ENCODE results near the gene HERC2. TPM values are rescaled to one million over a fixed set of nuclear protein-coding genes. Genes with fewer than 3 reads are reported as not detected.

The HERC2 gene
- total RNA-seq, 1 experiment from 2014 or later: 69.7 TPM

DNA sequence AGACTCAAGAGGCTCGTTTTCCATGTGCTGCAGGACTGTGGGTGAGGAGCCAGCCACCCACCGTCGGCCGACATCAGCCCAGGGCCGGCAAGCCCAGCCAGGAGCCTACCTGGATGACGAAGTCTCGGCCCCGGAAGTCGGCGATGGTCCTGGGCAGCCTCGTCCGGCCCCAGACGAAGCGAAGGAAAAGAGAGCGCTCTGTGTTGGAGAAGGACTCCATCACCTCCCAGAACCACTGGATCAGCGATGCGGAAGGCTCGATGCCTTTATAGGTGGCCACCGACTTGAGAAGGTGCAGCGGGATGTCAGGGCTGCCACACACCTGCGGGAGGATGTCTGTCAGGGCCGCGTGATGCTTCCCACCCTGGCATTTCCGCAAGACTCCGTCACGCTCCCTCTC is 209.0 kb downstream of the HERC2 start:
- DNase-seq (ENCODE audit: low read depth, low spot score) (no peak), ATAC-seq (no peak)
- intact Hi-C loops (cut with micrococcal nuclease; ENCODE audit: unreplicated experiment) (no loop called here), in situ Hi-C loops (cut with HindIII; ENCODE audit: low pct_unique_long_range_greater_than_20kb, low sequenced_read_pairs) (no loop called here)
- BruUV-seq (replicated peaks): no TSS peak
- Histone ChIP-seq H3K36me3 (ENCODE audit: control insufficient read depth, insufficient read depth, low read length) (peaks cover 2% of the 10 kb centered on the region), H3K9me3 (ENCODE audit: control insufficient read depth, insufficient read depth, low read depth, low read length) (no peaks in the 10 kb centered on the region), H3K27ac (ENCODE audit: low read length) (no peak overlapping the region), H3K4me1 (ENCODE audit: control insufficient read depth, insufficient read depth, low read length) (no peaks in the 10 kb centered on the region), H3K4me3 (ENCODE audit: low read depth in 2 of 2, low read length in 2 of 2) (no peak overlapping the region), H3K27me3 (ENCODE audit: control insufficient read depth, insufficient read depth, low read length) (no peaks in the 10 kb centered on the region)
- CTCF ChIA-PET: no interaction called here
- TF ChIP-seq POLR2AphosphoS5 (IDR thresholded peaks at IDR 0.05; ENCODE audit: low read depth, low read length) (no peak), TCF7L2 (IDR thresholded peaks at IDR 0.05; ENCODE audit: low read depth, low read length) (no peak), SIN3A (IDR thresholded peaks at IDR 0.05; ENCODE audit: borderline replicate concordance, insufficient read depth, low read depth, low read length) (no peak), REST (IDR thresholded peaks at IDR 0.05; ENCODE audit: insufficient read depth in 1 of 2, low read depth in 2 of 2, low read length in 1 of 2) (no peak)
- TF ChIP-seq, protein P1, sequence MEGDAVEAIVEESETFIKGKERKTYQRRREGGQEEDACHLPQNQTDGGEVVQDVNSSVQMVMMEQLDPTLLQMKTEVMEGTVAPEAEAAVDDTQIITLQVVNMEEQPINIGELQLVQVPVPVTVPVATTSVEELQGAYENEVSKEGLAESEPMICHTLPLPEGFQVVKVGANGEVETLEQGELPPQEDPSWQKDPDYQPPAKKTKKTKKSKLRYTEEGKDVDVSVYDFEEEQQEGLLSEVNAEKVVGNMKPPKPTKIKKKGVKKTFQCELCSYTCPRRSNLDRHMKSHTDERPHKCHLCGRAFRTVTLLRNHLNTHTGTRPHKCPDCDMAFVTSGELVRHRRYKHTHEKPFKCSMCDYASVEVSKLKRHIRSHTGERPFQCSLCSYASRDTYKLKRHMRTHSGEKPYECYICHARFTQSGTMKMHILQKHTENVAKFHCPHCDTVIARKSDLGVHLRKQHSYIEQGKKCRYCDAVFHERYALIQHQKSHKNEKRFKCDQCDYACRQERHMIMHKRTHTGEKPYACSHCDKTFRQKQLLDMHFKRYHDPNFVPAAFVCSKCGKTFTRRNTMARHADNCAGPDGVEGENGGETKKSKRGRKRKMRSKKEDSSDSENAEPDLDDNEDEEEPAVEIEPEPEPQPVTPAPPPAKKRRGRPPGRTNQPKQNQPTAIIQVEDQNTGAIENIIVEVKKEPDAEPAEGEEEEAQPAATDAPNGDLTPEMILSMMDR (IDR thresholded peaks at IDR 0.05): no peak
- POLR2A ChIA-PET: no interaction called here

DNA sequence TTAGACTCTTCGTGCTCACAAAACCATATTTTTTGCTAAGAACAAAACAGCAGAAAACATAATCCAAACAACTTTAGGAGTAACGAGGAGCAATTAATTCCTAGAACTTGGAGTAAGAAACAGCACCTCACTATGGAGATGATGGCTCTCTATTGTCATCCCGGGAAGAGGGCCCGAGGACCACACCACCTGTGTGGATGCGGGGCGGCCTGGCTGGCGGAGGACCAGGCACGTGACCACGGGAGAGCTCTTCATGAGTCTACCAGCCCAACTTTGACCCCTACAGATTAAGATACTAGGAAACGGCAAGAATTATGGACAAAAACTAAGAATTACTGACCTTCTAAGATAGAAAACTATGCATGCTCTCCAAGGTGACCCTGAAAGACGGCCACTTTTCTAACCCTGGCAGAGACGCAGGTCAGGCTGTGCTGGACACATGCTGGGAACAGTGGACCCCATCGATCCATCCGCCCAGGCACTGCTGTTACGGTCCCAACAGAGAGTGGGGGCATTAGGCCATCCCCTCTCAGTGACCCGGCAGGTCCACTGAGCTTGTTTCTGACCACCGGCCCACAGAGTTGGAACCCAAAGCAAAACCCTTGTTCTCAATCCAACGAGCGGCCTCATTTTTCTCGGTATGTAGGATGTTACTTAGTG is 209.7 kb downstream of the HERC2 start:
- no peaks in the 10 kb centered on the region for H3K4me1 ChIP-seq (ENCODE audit: control insufficient read depth, insufficient read depth, low read length)
- POLR2A ChIA-PET: no interaction called here
- in situ Hi-C loops (cut with HindIII; ENCODE audit: low pct_unique_long_range_greater_than_20kb, low sequenced_read_pairs) (no loop called here), intact Hi-C loops (cut with micrococcal nuclease; ENCODE audit: unreplicated experiment) (no loop called here)
- TF ChIP-seq POLR2AphosphoS5 (IDR thresholded peaks at IDR 0.05; ENCODE audit: low read depth, low read length) (no peak), REST (IDR thresholded peaks at IDR 0.05; ENCODE audit: insufficient read depth in 1 of 2, low read depth in 2 of 2, low read length in 1 of 2) (no peak)
- TF ChIP-seq, protein P1 (IDR thresholded peaks at IDR 0.05): no peak
- no peaks in the 10 kb centered on the region for H3K27me3 ChIP-seq (ENCODE audit: control insufficient read depth, insufficient read depth, low read length)
- peaks cover 2% of the 10 kb centered on the region for H3K36me3 ChIP-seq (ENCODE audit: control insufficient read depth, insufficient read depth, low read length)
- H3K4me3 ChIP-seq (ENCODE audit: low read depth in 2 of 2, low read length in 2 of 2): no peak overlapping the region
- CTCF ChIA-PET: no interaction called here
- BruUV-seq (replicated peaks): no TSS peak
- ATAC-seq (no peak), DNase-seq (ENCODE audit: low read depth, low spot score) (no peak)
- H3K27ac ChIP-seq (ENCODE audit: low read length): no peak overlapping the region
- H3K9me3 ChIP-seq (ENCODE audit: control insufficient read depth, insufficient read depth, low read depth, low read length): no peaks in the 10 kb centered on the region
